Activated CD8-positive, alpha-beta memory T cell treated with anti-CD3 and anti-CD28 coated beads, Interleukin-2, amount 50 U/mL, for 24 hours (primary cell): Measurements from ENCODE around the gene ABI2.

Experiments used
- DNase-seq: peaks from one replicate; pipeline ENCODE4 v3.0.0-alpha.2; 2020; ENCODE audit errors: extremely low read depth

The ABI2 gene

DNA sequence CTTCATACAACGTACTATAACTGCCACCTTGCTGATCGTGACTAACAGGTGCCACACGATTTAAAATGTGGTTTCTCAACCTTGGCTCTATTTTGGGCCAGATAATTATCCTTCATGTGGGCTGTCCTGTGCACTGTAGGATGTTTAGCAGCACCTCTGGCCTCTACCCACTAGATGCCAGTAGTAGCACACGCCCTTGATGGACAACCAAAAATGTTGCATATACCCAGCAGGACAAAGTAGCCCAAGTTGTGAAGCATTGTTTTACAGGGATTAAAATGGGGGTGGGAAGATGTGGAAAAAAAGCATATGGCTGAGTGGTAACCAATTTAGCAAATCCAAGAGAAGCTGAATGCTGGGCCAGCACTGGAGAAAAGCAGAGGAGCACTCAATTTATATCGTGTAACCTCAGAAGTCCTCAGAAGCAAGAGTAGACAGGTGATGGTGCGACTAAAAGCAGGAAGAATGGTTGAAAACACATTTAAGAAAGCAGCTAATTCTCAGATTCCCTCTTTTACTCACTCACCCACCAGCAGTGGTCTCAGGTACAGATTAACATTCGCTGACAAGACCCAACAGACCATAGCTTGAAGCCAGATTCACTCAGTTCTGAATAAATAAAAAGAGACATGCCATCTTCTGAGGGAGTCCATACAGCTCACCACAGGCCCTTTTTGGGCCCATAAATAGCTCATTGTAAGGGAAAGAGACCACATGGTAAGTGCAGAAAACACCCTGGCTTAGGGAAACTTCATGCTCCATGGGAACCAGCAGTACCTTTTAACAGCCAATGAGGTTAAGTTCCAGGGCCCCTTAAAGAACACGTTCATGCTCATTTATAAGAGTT lies 156.3 kb downstream of the ABI2 start:
- DNase-seq = no peak

DNA sequence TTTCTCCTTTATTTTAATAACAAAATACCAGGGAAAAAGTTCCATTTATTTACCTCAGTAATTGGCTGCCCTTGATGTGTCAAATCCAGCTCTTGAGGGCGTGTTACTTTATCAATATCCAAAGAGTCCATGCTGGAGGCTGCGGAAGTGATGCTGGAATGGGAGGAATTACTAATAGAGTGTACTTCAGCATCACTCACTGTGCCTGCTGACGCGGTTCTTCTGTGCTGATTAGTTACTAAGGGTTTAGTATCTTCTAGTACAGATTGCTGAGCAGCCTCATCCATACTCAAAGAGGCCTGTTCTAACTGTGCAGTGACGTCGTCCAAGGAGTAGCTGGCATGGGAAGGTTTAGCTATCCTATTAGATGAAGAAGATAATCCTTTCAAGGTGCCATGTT lies 161.3 kb downstream of the ABI2 start:
- no peak for DNase-seq

DNA sequence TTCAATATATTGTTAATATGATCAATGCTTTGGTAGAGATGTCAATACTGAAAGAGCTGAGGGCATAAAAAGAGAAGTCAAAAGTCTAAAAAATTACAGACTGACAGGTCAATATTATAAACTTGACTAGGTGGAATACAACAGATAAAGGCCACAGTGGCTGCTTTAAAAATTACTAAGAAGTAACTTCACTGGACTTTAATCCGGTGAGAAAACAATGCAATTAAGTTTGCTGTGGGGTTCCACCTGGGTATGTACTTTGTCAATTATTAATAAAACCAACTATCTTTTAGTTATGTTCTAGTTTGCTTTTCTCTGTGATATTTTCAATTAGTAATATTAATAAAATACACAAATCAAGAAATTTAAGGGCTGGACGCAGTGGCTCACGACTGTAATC lies 162.2 kb downstream of the ABI2 start:
- DNase-seq = no peak

DNA sequence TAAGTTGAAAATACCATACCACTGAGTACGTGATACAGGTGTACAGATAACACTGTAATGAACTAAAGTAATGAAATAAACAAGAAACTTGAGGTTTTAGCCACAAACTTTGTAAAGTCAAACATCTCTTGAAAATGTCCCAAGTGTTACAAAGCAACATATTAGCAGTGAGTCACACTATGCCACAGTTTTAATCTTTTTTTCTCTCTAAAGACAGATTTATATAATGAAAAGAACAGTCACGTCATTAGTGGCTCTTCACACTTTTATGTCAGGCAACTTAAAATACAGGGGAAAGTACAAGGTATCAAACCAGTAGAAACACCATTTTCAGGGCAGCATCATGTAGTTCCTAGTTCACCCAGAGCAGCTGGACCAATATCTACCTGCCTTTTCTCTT lies 164.8 kb downstream of the ABI2 start:
- DNase-seq = no peak
